IMR-90 (cell line): Measurements from ENCODE around the gene EGFL7. TPM values are rescaled to one million over a fixed set of nuclear protein-coding genes. Genes with fewer than 3 reads are reported as not detected.

Source experiments
- ATAC-seq: fragments of 200-7000 bp; cut with Tn5 transposase; 2 replicates; pipeline ENCODE4 v1.9.1; 2020; ENCODE audit warnings: low read depth, mild to moderate bottlenecking, moderate library complexity
- BruUV-seq: library from RNA; stranded (reverse); fragments of 400-500 nt; replicated peaks from 2 replicates; lab custom pipeline; 2021; lab: Mats Ljungman, UMichigan
- CTCF ChIA-PET: fragments of 300-600 bp; formaldehyde crosslinking; extraction: SDS; loops from one replicate; lab custom pipeline; 2021; ENCODE audit warnings: antibody characterized with exemption; lab: Yijun Ruan, JAX
- POLR2A ChIA-PET: fragments of 300-600 bp; sonication (Branson Sonifier 250); formaldehyde crosslinking; loops from one replicate; lab custom pipeline; 2022; ENCODE audit warnings: antibody characterized with exemption; ENCODE audit not compliant: unreplicated experiment; lab: Charles Lee
- DNase-seq: peaks from one replicate; pipeline ENCODE4 v3.0.0; 2013
- H2AFZ ChIP-seq: replicated peaks from 2 replicates; pipeline ENCODE3; 2013; ENCODE audit warnings: low read length, mild to moderate bottlenecking; ENCODE audit not compliant: poor library complexity
- H2AK5ac ChIP-seq: 2 replicates; pipeline ENCODE4 v1.6.1; 2013; ENCODE audit warnings: low read depth, low read length, inconsistent platforms
- H2AK9ac ChIP-seq: replicated peaks from 2 replicates; pipeline ENCODE3; 2013; ENCODE audit warnings: mild to moderate bottlenecking, low read depth, low read length, moderate library complexity; ENCODE audit not compliant: poor library complexity
- H2BK120ac ChIP-seq: 2 replicates; pipeline ENCODE4 v1.6.1; 2013; ENCODE audit warnings: low read depth, low read length, inconsistent platforms
- H2BK15ac ChIP-seq: 3 replicates; pipeline ENCODE4 v1.6.1; 2013; ENCODE audit warnings: low read depth, low read length, inconsistent platforms
- H2BK20ac ChIP-seq: 2 replicates; pipeline ENCODE4 v1.6.1; 2013; ENCODE audit warnings: low read depth, mild to moderate bottlenecking, inconsistent platforms, low read length, moderate library complexity
- H2BK5ac ChIP-seq: 2 replicates; pipeline ENCODE4 v1.6.1; 2013; ENCODE audit warnings: mild to moderate bottlenecking, low read depth, low read length, inconsistent platforms; ENCODE audit not compliant: poor library complexity, severe bottlenecking
- H3K14ac ChIP-seq: replicated peaks from 2 replicates; pipeline ENCODE4 v1.6.1; 2013; ENCODE audit warnings: low read depth, low read length, inconsistent platforms
- H3K18ac ChIP-seq: 2 replicates; pipeline ENCODE4 v1.6.1; 2013; ENCODE audit warnings: low read depth, low read length, control low read depth
- H3K23ac ChIP-seq: 2 replicates; pipeline ENCODE4 v1.6.1; 2013; ENCODE audit warnings: low read depth, low read length, inconsistent platforms
- H3K27ac ChIP-seq: 2 replicates; pipeline ENCODE4 v1.5.1; 2013; ENCODE audit warnings: mild to moderate bottlenecking, control low read depth, low read length; ENCODE audit not compliant: insufficient read depth
- H3K27me3 ChIP-seq: 2 replicates; pipeline ENCODE4 v1.6.1; 2013; ENCODE audit warnings: low read length; ENCODE audit not compliant: control insufficient read depth, insufficient read depth
- H3K36me3 ChIP-seq: 2 replicates; pipeline ENCODE4 v1.6.1; 2013; ENCODE audit warnings: low read length, mixed read lengths; ENCODE audit not compliant: control insufficient read depth, insufficient read depth
- H3K4ac ChIP-seq: 2 replicates; pipeline ENCODE4 v1.6.1; 2013; ENCODE audit warnings: low read depth, low read length, inconsistent platforms
- H3K4me1 ChIP-seq: 2 replicates; pipeline ENCODE4 v1.6.1; 2013; ENCODE audit warnings: low read length, mixed read lengths; ENCODE audit not compliant: control insufficient read depth, insufficient read depth
- H3K4me2 ChIP-seq: 2 replicates; pipeline ENCODE4 v1.6.1; 2013; ENCODE audit warnings: low read depth, mild to moderate bottlenecking, control low read depth, low read length, moderate library complexity
- H3K4me3 ChIP-seq: 2 replicates; pipeline ENCODE4 v1.5.1; 2013; ENCODE audit warnings: low read depth, mild to moderate bottlenecking, control low read depth, low read length, moderate library complexity; ENCODE audit not compliant: insufficient read depth
- H3K56ac ChIP-seq: 2 replicates; pipeline ENCODE4 v1.6.1; 2013; ENCODE audit warnings: low read length, inconsistent platforms; ENCODE audit not compliant: insufficient read depth; ENCODE audit errors: extremely low read depth
- H3K79me1 ChIP-seq, 2 experiments: 2 replicates each; pipeline ENCODE4 v1.6.1; 2013; ENCODE audit warnings: low read length in 2 of 2, inconsistent platforms in 1 of 2, low read depth in 1 of 2
- H3K9ac ChIP-seq: 2 replicates; pipeline ENCODE4 v1.6.1; 2013; ENCODE audit warnings: low read depth, low read length, control low read depth
- H3K9me1 ChIP-seq: 2 replicates; pipeline ENCODE4 v1.6.1; 2013; ENCODE audit warnings: low read length, inconsistent platforms; ENCODE audit not compliant: insufficient read depth
- H3K9me3 ChIP-seq: 2 replicates; pipeline ENCODE4 v1.6.1; 2013; ENCODE audit warnings: low read length; ENCODE audit not compliant: control insufficient read depth, insufficient read depth
- H4K20me1 ChIP-seq: 2 replicates; pipeline ENCODE4 v1.6.1; 2013; ENCODE audit warnings: low read length, inconsistent platforms; ENCODE audit not compliant: insufficient read depth
- H4K5ac ChIP-seq: 2 replicates; pipeline ENCODE4 v1.6.1; 2013; ENCODE audit warnings: mild to moderate bottlenecking, low read depth, low read length, control low read depth
- H4K8ac ChIP-seq, 2 experiments: 2 replicates each; pipeline ENCODE4 v1.6.1; 2013; ENCODE audit warnings: low read depth in 2 of 2, low read length in 2 of 2, control low read depth in 1 of 2, inconsistent platforms in 1 of 2
- H4K91ac ChIP-seq: 2 replicates; pipeline ENCODE4 v1.6.1; 2013; ENCODE audit warnings: low read depth, low read length, inconsistent platforms; ENCODE audit not compliant: insufficient read depth
- BHLHE40 ChIP-seq: fragments of 150-350 bp; IDR thresholded peaks from 2 replicates; pipeline ENCODE4 v1.6.1; 2016; ENCODE audit warnings: mild to moderate bottlenecking, low read depth, low read length
- CEBPB ChIP-seq: IDR thresholded peaks from 2 replicates; pipeline ENCODE4 v1.6.1; 2012; ENCODE audit warnings: low read depth, low read length, improper control_type of control experiment
- CHD1 ChIP-seq: IDR thresholded peaks from 2 replicates; pipeline ENCODE4 v1.6.1; 2012; ENCODE audit warnings: low read depth, low read length, improper control_type of control experiment
- CTCF ChIP-seq: conservative IDR thresholded peaks from 2 replicates; pipeline ENCODE4 v1.5.1; 2012; ENCODE audit warnings: mild to moderate bottlenecking, low read depth, low read length, improper control_type of control experiment
- ELK1 ChIP-seq: fragments of 150-350 bp; IDR thresholded peaks from 2 replicates; pipeline ENCODE4 v1.6.1; 2016; ENCODE audit warnings: low read depth, mild to moderate bottlenecking, low read length, moderate library complexity, borderline replicate concordance
- FOS ChIP-seq: fragments of 150-350 bp; IDR thresholded peaks from 2 replicates; pipeline ENCODE4 v1.6.1; 2016; ENCODE audit warnings: low read depth, low read length
- MAFK ChIP-seq: IDR thresholded peaks from 2 replicates; pipeline ENCODE4 v1.6.1; 2012; ENCODE audit warnings: low read depth, low read length, improper control_type of control experiment
- MAZ ChIP-seq: IDR thresholded peaks from 2 replicates; pipeline ENCODE4 v1.6.1; 2012; ENCODE audit warnings: low read depth, mild to moderate bottlenecking, low read length, improper control_type of control experiment, moderate library complexity, borderline replicate concordance
- MXI1 ChIP-seq: IDR thresholded peaks from 2 replicates; pipeline ENCODE4 v1.6.1; 2012; ENCODE audit warnings: low read depth, mild to moderate bottlenecking, low read length, moderate library complexity, borderline replicate concordance
- POLR2A ChIP-seq: IDR thresholded peaks from 2 replicates; pipeline ENCODE4 v1.6.1; 2012; ENCODE audit warnings: mild to moderate bottlenecking, low read depth, low read length
- RAD21 ChIP-seq: IDR thresholded peaks from 2 replicates; pipeline ENCODE4 v1.6.1; 2012; ENCODE audit warnings: low read length, improper control_type of control experiment
- RCOR1 ChIP-seq: IDR thresholded peaks from 2 replicates; pipeline ENCODE4 v1.6.1; 2012; ENCODE audit warnings: mild to moderate bottlenecking, low read length, improper control_type of control experiment; ENCODE audit not compliant: insufficient replicate concordance
- RFX5 ChIP-seq: IDR thresholded peaks from 2 replicates; pipeline ENCODE4 v1.8.0; 2012; ENCODE audit warnings: low read depth, mild to moderate bottlenecking, low read length, moderate library complexity
- SMC3 ChIP-seq: fragments of 150-350 bp; IDR thresholded peaks from 2 replicates; pipeline ENCODE4 v1.6.1; 2016; ENCODE audit warnings: low read depth, mild to moderate bottlenecking, antibody characterized with exemption, low read length, moderate library complexity
- WGBS, 2 experiments: methylation state at CpG; one replicate each; pipeline versions ENCODE4 v1.1.5 to v1.1.7; 2013; ENCODE audit warnings: missing lambda C conversion rate in 2 of 2; ENCODE audit not compliant: insufficient read length in 1 of 2; ENCODE audit errors: extremely low coverage in 2 of 2; 5-methylcytosine and 5-hydroxymethylcytosine counted together
- dilution Hi-C: fragments of 300-500 bp; cut with HindIII; formaldehyde crosslinking; loops from one replicate; pipeline ENCODE4 v1.14.3; 2018; ENCODE audit warnings: low sequenced_read_pairs; ENCODE audit not compliant: unreplicated experiment
- in situ Hi-C: fragments of 300-500 bp; cut with MboI; formaldehyde crosslinking; loops from 3 replicates; pipeline ENCODE4 v1.14.3; 2019; ENCODE audit warnings: low sequenced_read_pairs, inconsistent platforms, mixed read lengths
- intact Hi-C: fragments of 100-400 bp; cut with micrococcal nuclease; formaldehyde crosslinking; loops from 2 replicates; pipeline ENCODE4 v1.10.0; 2022
- polyA plus RNA-seq, 3 experiments: library from polyadenylated mRNA; depleted of rRNA; stranded (reverse); fragments of >200 nt; gene quantifications; 2 replicates each; pipeline ENCODE4 v1.2.3, GENCODE V29; 2012; ENCODE audit warnings: low replicate concordance in 1 of 3
- total RNA-seq: library from RNA; depleted of rRNA; stranded (reverse); fragments of >200 nt; gene quantifications from 2 replicates; pipeline ENCODE4 v1.2.3, GENCODE V29; 2012
- TF ChIP-seq, protein P1 (sequence below): fragments of 150-350 bp; IDR thresholded peaks from 2 replicates; pipeline ENCODE4 v1.6.1; 2017; ENCODE audit warnings: mild to moderate bottlenecking, antibody characterized with exemption, low read length, low read depth

The EGFL7 gene
- total and polyA plus RNA-seq, 2 of the 4 experiments (the other 2 are of a cell fraction), result 2.2 to 10.4 TPM

DNA sequence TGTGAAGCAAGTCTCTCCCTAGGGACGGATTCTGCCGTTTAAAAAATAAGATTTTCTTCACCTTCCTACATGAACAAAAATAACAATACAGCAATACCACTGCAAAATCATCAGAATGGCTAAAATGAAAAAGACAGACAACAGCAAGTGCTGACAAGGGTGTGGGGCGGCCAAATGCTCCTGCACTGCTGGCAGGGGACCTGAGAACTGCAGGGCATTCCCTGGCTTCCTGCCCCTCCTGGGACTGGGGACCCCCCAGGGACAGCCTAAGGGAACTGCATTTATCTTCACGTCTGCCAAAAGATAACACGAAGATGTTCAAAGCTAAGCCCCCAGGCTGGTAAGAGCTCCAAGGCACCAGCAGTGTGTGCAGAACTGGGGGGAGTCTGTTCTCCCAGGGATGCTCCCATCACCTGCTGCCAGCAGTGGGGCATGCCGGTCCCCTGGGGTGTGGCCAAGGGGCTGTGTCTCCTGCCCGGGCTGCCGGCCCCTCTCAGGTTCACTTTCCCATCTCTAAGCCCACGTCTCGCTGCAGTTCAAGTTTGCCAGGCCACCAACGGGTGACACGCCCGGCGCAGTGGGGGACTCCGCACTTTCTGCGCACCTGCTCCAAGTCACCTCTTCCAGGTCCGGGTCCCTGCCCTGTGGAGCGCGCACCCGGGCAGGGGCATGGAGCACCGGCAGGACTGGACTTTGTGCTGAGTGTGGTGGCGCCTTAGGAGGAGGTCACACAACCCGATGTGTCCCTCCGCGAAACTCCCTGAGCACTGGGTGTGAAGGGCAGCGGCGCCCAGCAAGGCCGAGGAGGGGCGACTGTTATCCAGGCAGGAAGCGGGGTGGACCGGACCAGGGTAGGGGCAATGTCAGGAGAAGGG is 4.5 kb upstream of the EGFL7 start:
- WGBS, 2 experiments, result 77% methylated on average over 24 of the region's 31 CpGs; no CpG with 5 or more reads in 1 of the 2 experiments
- no peak overlapping the region for H2BK20ac ChIP-seq
- H3K79me1 ChIP-seq, result no peaks in the 10 kb centered on the region
- no peak overlapping the region for H3K4ac ChIP-seq
- no peak overlapping the region for H4K8ac ChIP-seq
- POLR2A ChIA-PET, result no interaction called here
- H3K4me1 ChIP-seq, result no peaks in the 10 kb centered on the region
- H3K23ac ChIP-seq, result no peak overlapping the region
- no peak overlapping the region for H2BK120ac ChIP-seq
- no peak overlapping the region for H4K5ac ChIP-seq
- H3K4me3 ChIP-seq, result no peak overlapping the region
- no peak overlapping the region for H3K14ac ChIP-seq
- H3K9ac ChIP-seq, result no peak overlapping the region
- no peaks in the 10 kb centered on the region for H4K20me1 ChIP-seq
- H3K18ac ChIP-seq, result no peak overlapping the region
- H3K9me1 ChIP-seq, result no peaks in the 10 kb centered on the region
- H3K27ac ChIP-seq, result no peak overlapping the region
- no peak overlapping the region for H2BK15ac ChIP-seq
- H3K36me3 ChIP-seq, result no peaks in the 10 kb centered on the region
- H2AK5ac ChIP-seq, result no peak overlapping the region
- no peak for ATAC-seq
- H2AFZ ChIP-seq, result no peak overlapping the region
- BruUV-seq, result no TSS peak
- dilution Hi-C loops (no loop called here), in situ Hi-C loops (no loop called here), intact Hi-C loops (no loop called here)
- H4K91ac ChIP-seq, result no peak overlapping the region
- no peak for DNase-seq
- peaks cover 32% of the 10 kb centered on the region for H3K27me3 ChIP-seq
- H2BK5ac ChIP-seq, result no peak overlapping the region
- H3K4me2 ChIP-seq, result no peak overlapping the region
- no peaks in the 10 kb centered on the region for H3K9me3 ChIP-seq
- no peak overlapping the region for H2AK9ac ChIP-seq
- H3K56ac ChIP-seq, result no peak overlapping the region
- CTCF ChIA-PET, result no interaction called here
- TF ChIP-seq BHLHE40, result no peak
- TF ChIP-seq FOS, result no peak
- no peak for TF ChIP-seq RCOR1
- TF ChIP-seq CEBPB, result no peak
- TF ChIP-seq POLR2A, result no peak
- no peak for TF ChIP-seq RAD21
- no peak for TF ChIP-seq MAZ
- no peak for TF ChIP-seq ELK1
- TF ChIP-seq SMC3, result no peak
- TF ChIP-seq MXI1, result no peak
- no peak for TF ChIP-seq MAFK
- no peak for TF ChIP-seq RFX5
- TF ChIP-seq CHD1, result no peak
- TF ChIP-seq CTCF, result no peak
- TF ChIP-seq, protein P1, sequence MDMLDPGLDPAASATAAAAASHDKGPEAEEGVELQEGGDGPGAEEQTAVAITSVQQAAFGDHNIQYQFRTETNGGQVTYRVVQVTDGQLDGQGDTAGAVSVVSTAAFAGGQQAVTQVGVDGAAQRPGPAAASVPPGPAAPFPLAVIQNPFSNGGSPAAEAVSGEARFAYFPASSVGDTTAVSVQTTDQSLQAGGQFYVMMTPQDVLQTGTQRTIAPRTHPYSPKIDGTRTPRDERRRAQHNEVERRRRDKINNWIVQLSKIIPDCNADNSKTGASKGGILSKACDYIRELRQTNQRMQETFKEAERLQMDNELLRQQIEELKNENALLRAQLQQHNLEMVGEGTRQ, result no peak
